NCI-H1436 (cell line): ENCODE measurements around the gene B4GALNT1.
"Not testable (repeated sequence)": the region's sequence is repeated elsewhere in the genome, so short reads cannot be mapped to it uniquely, and the experiment has no call there.

Experiments
- DNase-seq: peaks from one replicate; lab custom pipeline; 2025; lab: John Stamatoyannopoulos, UW

B4GALNT1 gene

DNA sequence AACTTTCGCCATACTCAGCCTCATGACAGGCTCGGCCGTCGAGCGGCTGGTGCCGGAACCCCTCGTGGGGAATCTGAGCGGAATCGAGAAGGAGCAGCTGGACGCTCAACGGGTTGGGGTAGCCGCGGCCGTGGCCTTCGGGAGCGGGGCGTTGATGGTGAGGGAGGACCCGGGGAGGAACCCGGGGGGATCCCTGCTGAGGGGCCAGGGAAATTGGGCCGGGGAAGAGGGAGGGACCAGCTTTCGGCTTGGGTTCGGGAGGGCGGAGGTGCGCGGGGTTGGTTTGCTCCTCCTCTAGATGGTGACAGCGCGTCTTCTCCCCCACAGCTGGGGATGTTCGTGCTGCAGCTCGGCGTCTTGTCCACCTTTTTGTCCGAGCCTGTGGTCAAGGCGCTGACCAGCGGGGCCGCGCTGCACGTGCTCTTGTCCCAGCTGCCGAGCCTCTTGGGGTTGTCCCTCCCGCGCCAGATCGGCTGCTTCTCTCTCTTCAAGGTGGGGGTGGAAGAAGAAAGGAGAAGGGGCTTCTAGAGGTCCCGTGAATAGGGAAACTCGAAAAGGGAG is 12.0 kb downstream of the B4GALNT1 start:
- DNase-seq, result no peak

DNA sequence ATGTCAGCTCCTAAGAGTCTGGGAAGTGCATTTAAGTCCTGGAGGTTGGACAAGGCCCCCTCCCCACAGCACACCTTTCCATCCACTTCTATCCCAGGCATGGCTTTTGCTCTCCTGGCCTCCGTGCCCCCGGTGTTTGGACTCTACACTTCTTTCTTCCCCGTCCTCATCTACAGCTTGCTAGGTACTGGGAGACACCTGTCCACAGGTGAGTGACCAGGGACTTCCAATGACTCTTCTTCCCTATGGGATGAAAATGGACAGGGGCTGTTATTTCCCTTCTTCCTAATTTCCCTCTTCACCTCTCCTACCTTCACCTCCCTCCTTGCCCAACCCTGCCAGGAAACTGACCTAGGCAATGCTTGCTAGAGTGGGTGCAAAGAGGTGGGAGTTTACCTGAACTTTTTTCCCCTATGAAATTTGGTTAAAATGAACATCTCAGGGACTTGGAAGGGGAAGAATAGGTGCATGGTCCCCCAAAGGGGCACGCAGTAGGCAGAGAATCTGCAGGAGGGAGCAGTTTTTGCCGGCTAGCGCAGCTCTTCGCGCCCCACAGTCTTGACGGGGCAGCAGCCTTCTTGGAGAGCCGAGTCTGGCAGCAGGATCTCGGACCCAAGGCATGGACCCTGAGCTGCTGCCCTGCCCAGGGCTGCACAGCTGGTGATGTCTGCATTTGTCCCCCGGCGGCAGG is 12.6 kb downstream of the B4GALNT1 start:
- no peak for DNase-seq

DNA sequence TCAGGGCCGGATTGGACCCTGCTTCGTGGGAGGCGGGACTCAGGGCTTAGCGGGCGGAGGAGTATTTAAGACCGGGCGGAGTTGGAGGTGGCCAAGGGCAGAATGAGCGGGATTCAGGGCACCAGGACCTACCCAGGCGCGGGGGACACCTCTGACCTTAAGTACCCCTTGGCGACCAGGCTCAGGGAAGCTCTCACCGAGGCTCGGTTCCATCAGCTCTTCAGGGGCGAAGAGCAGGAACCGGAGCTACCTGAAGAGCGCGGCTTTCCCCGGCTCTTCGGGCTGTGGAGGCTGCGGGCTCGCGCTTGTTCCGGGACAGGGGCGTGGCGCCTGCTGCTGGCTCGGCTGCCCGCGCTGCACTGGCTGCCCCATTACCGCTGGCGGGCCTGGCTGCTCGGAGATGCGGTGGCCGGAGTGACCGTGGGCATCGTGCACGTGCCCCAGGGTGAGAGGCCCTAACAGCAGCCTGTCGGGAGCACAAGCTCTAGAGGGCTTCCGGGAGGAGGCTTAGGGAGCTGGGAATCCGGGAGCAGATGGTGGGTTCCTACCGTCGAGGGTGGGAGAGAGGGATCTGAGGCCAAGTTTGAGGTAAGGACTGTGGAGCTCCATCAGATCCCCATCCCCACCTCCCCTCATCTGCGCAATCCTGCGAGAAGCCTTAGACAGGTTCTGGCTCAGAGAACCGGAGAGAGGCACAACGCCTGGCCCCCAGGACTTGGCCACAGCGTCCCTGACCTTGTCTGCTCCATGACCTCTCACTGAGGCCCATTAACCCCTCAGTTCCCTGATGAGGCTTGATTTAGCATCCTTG is 13.4 kb downstream of the B4GALNT1 start:
- no peak for DNase-seq

DNA sequence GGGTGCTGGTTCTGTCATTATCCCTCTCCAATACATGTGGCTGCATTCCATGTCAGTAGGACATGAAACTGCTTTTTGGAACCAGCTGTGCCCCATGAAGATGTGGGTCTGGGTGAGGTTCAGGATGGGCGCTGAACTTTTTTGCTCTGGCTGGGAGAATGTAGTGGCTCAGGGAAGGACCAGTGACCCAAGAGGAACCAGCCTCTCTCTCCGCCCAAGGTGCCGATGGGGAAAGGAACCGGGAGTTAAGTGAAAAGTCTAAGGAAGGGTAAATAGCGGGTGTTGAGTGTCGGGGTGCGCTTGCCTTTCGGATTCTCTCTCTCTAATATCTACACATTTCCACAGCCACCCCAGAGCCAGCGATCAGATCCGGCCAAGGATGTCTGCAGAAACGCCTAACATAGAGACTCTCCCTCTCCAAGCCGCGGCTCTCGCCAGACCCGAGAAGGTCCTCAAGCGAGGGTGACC is 14.0 kb downstream of the B4GALNT1 start:
- DNase-seq, result no peak

DNA sequence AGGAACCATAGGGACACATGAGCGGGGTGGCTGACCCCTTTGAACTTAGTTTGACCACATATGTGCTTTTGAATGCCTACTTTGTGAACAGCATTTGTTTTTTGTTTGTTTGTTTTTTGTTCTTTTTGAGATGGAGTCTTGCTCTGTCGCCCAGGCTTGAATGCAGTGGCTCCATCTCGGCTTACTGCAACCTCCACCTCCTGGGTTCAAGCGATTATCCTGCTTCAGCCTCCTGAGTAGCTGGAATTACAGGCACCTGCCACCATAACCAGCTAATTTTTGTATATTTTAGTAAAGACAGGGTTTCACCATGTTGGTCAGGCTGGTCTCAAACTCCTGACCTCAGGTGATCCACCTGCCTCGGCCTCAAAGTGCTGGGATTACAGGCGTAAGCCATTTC is 14.6 kb downstream of the B4GALNT1 start:
- DNase-seq, result not testable (repeated sequence)

DNA sequence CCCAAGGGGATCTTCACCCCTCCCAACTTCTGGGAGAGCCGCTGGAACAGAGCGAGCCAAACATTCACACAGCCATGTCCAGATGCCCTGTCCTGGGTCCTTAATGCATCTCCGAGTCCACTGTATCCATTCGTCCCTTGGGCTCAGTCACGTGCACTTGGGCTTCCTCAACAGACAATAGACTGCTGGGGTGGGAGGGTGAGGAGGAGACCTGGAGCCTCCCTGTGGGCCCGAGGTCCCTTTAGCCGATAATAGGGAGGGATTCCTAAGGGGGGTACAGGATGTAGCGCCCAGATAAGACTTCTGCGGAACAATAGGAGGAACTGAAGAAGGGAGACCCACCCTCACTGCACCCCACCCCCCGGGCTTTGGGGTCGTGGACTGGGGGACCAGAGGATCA is 15.1 kb downstream of the B4GALNT1 start:
- DNase-seq, result no peak

DNA sequence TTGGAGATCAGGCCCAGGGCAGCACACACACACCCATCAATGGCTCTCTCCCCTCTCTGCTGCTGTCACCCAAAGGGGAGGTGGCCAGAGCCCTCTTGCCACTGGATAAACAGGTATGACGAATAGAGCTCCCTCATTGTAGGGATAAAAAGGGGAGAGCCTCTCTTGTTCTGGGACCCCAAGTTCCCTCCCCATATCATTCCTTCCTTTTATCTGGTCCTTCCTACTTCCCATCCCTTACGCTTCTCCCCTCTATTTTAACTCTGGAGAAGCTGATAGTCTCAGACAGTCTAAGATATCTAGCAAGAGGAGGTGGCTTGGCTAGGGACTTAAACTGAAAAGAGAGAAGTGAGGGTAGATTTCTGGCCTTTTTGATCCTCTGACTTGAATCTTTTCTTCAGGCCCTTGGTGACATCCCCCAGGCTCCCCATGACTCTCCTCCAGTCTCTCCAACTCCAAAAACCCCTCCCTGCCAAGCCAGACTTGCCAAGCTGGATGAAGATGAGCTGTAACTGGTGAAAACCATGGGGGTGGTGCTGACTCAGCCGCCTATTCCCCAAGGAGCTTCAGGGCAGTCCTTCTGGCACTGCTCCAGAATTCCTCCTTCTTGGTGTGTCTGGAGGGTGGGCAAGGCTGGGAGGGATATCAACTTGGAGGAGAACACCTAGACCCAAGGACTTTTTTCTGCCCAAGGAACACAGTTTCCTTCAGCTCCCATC is 16.5 kb downstream of the B4GALNT1 start:
- DNase-seq, result no peak

DNA sequence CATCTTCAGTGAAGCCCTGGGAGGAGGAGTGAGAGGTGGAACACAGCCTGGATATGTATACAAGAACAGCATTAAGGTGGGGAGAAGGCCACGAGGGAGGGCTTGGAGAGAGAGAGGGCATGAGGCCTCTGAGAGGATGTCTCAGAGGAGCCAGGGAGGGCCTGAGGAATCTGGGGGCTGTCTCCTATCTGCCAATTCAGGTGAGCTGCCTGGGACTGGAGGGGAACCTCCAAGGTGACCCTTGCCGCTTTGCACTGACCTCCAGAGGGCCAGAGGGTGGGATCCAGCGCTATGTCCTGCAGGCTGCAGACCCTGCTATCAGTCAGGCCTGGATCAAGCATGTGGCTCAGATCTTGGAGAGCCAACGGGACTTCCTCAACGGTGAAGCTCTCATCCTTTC is 17.4 kb downstream of the B4GALNT1 start:
- no peak for DNase-seq

DNA sequence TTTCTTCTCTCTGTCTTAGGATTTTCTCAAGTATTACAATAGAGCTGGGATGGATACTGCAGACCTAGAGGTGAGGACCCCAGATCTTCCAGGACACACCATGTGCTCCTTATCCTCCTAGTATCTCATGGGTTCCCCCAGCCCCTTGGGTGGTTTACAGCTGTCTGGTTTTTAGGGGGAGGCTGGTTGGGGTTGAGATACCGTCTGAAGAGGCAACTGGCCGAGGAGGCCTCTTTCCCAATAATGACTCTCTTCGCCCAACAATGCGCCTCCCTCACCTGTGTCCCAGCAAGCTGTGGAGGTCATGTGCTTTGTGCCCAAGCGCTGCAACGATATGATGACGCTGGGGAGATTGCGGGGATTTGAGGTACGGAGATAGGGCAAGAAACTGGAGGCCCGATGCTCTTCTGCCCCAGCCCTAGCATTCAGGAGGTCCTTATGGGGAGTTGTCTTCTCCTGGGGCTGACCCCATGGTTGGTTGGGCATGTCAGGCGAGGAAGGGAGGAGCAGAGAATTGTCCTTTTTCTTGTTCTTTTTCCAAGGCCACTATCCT is 18.0 kb downstream of the B4GALNT1 start:
- no peak for DNase-seq

DNA sequence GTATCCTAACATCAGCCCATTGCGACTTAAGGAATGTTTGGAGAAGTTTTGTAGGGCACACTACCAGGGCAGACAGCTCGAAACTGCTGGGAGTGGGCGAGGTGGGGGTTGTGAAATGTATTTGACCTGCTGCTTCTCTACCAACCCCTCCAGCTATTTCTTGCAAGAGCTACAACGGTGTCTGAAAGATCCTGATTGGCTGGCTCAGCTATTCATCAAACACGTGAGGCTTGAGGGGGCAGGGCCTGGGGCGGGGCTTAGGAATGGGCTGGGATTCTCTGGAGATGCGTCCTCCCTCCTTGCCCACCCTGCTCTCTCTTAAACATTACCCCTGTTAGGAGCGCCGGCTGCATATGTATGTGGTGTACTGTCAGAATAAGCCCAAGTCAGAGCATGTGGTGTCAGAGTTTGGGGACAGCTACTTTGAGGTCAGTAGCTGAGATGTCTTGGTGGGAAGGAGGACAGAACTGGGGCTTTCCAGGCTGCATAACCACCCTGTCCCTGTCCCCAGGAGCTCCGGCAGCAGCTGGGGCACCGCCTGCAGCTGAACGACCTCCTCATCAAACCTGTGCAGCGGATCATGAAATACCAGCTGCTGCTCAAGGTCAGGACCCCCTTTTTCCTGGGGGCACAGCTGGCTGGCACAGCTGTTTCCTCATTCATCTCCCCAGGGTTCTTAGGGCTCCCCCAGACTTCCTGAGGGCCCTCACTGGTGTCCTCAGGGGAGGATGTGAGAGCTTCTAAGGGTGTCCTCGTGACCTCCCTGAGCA is 18.6 kb downstream of the B4GALNT1 start:
- no peak for DNase-seq

DNA sequence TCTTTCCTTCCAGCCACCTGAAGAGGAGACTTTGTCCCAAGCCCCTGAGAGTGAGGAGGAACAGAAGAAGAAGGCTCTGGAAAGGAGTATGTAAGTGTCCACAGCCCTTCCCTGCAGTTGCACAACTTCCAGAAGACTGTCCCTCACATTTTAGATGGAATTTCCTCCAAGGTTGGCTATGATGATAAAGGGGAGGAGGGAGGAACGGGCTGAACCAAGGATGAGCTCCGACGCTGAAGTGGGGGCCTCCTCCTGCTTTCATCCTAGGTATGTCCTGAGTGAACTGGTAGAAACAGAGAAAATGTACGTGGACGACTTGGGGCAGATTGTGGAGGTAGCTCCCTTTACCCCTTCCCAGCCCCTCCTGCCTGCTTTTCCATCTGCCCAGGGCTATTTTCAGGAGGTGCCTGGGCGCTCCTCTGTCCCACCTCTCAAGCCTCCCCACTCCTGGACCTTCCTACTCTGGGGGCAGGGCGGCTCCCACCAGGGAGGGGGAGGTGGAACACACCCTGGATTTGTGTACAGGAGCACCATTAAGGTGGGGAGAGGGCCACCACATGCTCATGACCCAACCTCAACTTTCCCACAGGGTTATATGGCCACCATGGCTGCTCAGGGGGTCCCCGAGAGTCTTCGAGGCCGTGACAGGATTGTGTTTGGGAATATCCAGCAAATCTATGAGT is 19.4 kb downstream of the B4GALNT1 start:
- DNase-seq, result no peak

DNA sequence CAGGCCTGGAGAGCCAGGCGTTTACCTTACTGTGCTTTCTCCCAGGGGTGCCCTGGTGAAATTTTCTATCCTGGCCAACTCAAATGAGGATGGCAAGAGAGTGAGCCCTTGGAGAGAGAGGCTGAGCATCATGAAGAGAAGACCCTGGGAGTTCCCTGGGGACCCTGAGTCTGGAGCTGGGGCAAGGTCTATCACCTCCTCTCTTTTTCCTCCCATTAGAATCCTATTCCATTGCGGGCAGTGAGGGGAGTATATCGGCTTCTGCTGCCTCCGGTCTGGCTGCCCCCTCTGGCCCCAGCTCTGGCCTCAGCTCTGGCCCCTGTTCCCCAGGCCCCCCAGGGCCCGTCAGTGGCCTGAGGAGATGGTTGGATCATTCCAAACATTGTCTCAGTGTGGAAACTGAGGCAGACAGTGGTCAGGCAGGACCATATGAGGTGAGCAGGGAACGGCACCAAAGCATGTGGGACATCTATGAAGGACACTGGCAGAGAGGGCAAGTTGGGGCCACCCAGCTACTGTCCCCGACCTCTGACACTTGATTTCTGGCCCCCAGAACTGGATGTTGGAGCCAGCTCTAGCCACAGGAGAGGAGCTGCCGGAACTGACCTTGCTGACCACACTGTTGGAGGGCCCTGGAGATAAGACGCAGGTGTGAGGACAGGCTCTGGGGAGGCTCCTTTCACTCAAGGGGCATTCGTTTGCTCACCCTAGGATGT is 20.1 kb downstream of the B4GALNT1 start:
- DNase-seq, result no peak

DNA sequence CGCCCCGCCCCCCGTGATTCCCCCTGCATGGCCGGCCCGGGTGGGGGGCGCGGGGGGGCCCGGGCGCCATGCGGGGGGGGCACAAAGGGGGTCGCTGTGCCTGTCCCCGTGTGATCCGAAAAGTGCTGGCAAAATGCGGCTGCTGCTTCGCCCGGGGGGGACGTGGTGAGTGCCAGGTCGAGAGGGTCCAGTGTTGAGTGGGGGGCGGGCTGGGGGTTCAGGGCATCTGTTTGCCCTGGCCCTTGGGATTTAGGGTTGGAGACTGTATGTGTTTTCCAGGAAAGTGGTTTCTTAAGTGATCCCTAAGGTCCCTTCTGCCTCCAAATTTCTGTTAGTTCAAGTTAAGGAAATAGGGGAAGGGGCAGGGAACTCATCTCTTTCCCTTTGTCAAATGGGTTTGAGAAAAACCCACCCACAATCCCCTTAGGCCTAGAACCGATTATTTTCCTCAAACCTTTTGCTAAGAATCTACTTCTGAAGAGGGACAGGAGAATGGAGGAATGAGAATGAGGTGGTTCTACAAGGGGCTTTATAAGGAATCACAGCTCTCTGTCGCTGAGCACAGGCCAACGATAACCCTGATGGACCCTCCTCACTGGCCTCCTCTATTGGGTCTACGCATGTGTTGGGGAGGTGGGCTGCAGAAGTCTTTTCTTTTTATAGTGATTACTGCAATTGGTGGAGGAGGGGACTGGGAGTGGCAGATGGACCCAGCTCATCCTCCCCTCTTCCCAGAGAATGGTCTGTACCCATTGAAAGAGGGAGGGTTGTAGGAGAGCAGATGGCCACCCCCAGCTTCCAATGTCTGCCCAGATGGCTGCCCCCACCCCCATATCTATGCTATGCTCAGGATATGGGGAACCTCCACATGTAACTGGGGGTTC is 20.9 kb downstream of the B4GALNT1 start:
- DNase-seq, result no peak

DNA sequence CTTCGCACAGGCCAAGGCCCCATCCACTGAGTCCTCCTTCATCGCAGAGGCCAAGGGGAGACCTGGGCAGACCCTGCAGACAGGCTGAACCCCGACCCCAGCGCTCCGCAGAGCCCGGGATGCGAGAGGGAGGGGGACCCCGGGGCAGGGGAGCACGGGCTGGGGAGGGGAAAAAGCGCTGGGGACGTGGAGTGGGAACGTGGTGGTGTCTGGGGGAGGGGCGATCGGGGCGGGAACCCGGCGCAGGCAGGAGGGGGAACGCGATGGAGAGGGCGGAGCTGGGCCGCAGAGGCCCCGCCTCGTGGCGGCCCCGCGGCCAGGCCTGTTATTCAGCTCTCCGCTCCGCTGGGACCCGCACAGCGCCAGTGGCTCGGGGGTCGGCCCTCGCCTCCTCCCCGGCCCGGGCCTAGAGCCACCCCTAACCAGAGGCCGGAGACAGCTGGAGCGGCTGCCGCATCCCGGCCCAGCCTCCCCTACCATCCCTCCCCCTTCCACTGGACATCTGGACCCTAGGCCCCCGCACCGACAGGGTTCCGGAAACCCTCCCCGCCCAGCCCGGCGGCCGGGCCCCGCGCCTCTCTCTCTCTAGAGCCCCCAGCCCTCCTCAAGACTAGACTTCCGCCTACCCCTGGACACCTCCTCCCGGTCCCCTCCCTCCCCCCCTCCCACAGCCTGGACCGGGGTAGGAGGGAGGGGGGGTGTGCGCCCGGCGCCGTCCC is 21.7 kb downstream of the B4GALNT1 start, which contains the start of gene ARHGEF25:
Gene ARHGEF25 (plus strand): TSS at position 328 of the 719 bp plus-strand sequence. CDS start 460 bp downstream, outside the sequence.
- DNase-seq, result peak; percentile 56

DNA sequence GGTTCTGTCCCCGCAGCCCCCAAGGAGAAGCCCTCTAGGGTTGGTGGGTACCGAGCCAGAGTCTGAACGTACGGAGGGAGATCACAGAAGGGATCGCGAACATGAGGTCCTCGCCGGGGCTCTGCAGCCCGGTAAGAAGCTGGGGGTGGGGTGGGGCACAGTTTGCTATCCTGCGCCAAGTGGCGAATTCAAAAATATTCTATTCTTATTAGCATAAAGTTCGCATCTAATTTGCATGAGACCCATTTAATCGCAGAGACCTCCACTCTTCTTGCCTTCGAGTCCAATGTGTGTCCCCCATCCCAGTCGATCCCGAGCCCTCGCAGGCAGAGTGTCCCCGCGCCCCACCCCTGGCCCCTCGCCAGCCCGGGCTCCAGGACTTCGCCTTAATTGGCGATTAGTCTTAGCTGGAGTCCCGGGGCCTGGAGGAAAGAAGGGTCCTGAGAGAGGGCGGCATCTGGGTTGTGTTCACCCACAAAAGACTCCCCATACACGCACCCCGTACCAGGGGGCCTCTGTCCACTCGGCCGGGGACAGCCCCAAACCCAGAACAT is 22.4 kb downstream of the B4GALNT1 start:
- no peak for DNase-seq

DNA sequence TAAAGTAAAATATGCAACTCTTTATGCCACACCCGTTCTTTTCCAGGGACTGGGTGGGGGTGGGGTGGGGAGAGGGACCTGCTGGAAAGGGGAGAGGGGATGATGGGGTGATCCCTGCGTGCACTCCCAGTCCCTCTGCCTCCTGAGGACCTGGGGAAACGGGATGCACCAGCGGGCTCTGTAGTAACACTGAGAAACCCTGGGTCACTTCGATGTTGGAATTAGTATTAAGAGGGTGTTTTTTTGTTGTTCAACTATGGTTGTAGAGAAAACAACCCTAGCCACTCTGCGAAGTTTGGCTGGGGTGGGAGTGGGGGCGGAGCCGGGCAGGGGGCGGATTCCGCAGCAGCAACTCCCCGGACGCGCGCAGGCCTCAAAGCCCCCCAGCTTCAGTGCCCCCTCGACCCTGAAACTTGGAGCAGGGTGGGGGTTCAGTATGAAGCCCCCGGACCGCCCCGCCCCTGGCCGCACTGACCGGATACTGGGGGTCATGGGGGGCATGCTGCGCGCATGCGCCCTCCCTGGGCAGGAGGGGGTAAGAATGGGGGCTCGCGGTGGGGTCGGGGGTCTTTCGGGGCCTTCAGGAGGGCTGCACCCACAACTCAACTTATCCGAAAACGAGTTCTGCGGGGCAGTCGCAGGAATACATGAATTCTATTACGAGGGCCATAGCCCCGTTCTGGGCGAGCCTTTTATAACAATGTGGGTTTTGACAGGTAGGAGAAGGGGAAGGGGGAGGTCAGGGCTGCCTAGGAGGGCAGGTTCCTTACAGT is 23.0 kb downstream of the B4GALNT1 start:
- DNase-seq, result no peak

DNA sequence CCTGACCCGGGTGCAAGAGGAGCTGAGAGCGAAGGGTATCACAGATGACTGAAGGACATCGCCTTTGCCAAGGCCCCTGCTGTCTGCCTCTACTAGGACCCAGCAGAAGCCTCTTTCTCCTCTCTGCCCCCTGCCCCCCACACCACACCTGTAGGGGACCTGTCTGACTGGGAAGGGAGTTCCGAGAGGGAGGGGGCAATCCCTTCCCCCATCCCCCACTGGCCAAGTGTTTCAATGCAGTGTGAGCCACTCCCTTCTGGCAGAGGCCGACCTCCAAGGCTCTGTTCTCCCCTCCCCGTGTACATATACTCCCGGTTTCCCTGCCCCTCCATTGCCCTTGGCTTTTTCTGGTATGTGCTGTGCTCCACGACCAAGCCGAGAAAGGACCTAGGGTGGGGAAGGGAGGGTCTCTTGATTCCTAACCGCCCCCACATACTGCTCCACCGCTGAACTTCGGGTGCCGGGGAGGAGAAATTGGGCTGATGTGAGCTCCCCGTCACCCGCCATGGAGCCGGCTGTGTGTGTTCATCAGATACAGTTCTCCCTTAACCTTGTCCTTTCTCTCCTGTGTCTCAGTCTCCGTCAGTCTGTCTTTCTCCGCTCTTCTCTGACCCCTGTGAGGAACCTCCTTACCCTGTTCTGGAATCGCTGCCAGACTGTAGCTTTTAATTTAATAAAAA is 23.8 kb downstream of the B4GALNT1 start:
- DNase-seq, result no peak
